NCI-H345 treated with DMSO at 0.1 percent for 48 hours (cell line): ENCODE data around the gene PPDPF.
A peak's percentile ranks its signal among the peaks of the same experiment; 100 is the strongest.

Experiments
- DNase-seq: peaks from one replicate; lab custom pipeline; 2025; ENCODE audit not compliant: unreplicated experiment; lab: John Stamatoyannopoulos, UW

Gene PPDPF

DNA sequence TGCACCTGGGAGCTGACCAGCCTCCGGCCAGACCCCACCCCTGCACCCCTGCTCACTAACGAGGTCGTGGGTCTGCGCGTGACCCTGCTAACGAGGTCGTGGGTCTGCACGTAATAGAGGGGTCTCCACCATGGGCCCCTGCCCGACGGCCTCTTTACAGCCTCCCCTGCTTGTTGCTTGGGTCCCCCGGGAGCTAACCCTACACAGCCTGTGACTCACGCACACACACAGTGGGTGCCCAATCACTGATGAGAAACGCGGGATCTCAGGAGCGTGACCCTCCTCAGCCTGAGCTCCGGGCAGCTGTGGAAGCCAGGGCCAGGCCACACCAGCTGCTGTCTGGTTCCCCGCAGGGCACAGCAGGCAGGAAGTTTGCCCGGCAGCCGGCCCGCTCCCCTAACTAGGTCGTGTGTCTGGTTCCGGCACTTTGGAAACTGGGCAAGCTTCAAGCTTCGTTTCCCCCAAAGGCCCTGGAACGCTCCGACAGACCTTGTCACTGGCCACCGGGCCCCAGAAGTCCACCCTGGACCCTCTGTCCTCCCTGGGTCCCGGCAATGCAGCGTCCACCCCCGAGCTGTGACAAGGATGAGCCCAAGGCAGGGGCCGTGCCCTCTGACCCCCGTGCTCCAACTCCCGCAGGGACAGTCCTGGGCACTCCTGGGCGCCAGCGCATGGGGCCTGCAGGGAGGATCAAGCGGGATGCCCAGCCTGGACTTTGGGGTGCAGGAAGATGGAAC, 15.8 kb downstream of the PPDPF start:
- DNase-seq: peak; percentile 23

DNA sequence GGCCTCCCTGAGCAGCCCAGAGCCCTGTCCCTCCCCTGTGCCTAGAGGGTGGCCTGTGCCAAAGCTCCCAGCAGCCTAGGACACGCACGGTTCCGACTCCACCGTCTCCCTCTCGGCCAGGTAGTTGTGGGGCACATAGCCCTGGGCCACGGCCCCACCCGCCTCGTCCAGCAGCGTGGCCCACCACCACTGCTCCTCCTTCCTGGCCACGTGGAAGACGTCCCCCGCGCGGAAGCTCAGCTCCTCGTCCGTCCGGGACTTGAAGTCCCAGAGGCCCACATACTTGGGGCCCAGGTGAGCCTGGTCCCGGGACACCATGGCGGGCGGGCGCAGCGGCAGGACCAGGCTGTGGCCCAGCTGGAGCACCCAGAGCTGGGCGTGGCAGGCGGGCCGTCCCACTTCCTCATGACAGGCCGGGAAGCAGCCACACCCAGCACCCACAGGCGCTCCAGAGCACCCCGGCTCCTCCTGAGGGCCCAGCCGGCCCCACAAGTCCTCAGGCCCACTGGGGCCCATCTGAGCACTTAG, 16.5 kb downstream of the PPDPF start, which contains the start of gene PTK6:
Gene PTK6 (minus strand): TSS at position 380 of the 528 bp plus-strand sequence. CDS start 62 bp downstream, at position 318.
- no peak for DNase-seq

DNA sequence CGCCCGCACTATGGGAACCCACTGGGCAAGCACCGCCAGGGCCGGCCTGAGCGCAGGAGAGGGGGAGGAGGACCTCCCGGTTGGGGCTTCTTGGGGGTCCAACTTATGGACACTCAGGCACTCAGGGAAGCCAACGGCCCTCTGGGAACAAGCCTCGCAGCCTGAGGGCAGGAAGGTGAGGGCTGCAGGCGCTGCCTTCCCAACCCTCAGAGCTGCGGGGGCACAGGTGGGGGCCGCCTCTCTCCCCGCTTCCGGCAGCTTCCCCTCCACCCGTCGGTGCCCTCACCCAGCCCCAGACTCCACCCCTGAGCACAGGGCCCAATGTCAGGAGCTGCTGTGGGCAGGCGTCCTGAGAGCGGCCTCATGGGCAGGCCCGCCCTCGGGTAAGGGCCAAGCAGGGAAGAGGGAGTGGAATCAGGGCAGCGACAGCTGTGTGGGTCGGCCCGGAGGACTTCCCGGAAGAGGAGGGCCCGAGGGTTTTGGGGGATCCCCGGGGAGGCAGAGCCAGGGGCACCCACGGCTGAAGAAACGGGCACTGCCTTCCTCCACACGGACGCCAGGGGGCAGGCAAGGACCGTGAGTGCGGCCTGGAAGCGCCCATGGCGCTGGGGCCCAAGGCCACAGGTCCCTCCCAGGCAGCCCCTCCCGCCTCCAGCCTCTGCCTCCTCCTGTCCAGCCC, 17.1 kb downstream of the PPDPF start:
- DNase-seq: peak; percentile 67

DNA sequence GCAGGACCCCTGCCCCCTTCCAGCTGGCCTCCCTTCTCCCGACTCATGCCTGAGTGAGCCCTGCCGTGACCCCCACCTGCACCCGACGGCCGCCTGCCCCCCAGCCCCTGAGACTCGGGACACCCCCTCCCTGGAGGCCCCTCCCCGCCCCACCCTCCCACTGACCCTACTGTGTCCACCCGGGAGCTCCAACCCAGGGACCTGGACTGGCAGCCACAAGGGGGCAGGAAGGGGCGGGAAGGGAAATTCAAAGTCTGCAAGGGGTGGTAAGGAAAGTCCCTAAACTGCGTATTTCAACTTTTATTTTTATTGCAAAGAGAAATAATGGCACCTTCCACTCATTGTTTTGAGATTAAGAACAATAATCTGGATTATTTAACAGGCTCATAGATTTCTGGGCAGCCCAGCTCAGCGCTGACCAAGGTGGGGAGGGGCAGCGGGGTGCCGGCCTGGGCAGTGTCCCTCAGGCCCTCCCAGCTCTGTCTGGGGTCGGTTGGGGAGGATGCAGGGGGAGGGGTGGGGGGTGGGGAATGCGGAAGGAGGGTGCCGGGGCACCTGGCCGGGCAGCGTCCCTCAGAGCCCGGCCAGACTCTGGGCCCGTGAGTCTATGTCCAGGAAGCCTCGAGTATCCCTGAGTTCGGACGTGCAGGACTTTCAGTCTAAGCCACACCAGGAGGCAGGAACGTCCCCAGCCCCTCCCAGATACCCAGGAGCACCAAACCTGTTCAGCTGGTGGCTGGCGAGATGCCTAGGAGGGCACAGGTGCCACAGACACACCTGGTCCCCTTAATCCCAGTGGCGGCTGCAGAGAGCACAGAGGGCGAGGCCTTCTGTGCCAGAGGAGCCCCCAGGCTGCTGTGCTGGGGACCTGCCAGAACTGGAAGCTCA, 17.9 kb downstream of the PPDPF start:
- DNase-seq: peak; percentile 93

DNA sequence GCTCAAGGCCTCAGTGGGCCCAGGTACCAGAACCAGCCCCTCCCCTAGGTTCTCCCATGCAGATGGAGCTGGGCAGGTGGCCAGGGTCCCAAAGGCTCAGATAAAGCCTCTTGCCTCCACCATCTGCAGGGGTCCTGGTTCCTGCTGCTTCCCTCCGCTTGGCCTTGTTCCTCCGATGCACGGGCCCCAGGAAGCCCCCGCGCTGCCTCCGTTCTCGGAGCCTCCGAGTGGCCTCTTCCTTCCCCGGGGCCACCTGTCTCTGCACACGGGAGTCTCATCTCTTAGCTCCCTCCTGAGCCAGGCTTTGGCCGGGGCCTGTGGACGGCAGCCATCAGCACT, 18.5 kb downstream of the PPDPF start:
- peak; percentile 80 for DNase-seq

DNA sequence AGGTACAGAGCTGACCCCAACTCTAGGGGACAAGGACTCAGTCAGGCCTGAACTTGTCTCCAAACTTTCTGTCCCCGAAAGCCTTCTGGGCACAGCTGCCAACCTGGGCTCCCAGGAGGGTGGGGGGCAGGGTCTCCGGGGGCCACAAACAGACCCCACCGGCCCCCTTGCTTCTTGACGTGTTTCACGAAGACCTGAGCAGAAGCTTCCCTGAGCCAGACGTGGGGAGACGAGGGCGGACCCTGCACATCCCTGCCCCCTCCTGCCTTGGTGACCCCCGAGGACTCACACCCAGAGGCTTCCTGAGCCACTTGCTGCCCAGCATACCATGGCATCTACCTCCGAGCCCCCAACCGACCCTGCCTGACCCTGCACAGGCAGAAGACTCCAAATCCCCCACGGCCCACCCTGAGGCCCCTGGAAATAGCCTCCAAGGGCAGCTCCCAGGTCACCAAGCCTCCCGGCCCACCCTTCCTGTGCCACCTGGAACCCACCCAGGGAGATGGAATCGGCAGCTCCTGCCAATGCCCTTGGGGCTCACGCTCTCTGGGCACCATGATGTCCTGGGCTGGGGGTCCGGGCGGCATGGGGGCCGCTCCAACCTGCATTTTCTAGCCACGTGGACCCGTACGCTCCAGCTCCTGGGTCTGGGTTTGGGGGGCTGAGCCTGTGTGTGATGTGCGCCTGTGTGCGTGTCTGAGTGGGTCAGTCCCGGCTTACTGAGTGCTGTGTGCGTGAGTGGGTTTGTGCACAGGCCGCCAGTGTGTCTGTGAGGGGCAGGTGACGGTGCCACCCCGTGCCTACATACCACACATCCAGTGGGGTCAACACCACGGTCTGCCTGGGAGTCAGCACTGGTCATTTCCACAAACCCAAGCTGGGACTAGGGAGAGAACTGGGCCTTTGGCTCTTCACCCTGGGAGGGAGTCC, 19.1 kb downstream of the PPDPF start:
- DNase-seq: no peak

DNA sequence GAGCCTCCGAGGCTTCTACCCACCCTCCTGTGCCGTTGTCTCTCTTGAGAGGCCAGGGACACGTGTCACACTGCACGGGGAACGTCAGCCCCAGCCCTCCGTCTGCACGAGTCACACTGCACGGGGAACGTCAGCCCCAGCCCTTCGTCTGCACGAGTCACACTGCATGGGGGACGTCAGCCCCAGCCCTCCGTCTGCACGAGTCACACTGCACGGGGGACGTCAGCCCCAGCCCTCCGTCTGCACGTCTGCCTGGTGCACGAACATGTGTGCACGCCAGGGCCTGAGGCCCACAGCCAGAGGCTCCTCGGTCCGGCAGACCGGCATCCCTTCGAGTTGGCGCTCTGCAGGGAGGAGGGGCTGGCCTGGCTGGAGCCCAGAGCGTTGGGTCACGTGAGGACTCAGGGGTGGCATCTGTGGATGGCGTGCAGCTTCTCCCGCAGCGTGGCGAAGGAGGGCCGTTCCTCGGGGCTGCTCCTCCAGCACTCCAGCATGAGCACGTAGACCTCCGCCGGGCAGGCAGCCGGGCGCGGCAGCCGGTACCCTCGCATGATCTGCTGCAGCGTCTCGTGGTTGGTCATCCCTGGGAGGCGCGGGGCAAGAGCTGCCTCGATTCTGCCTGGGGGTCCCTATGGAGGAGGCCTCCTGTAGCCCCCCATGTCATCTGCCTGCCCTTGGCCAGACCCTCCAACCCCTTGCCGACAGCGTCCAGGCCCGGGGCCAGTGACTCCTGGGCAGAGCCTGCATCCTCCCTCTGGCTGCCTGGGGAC, 20.0 kb downstream of the PPDPF start:
- no peak for DNase-seq

DNA sequence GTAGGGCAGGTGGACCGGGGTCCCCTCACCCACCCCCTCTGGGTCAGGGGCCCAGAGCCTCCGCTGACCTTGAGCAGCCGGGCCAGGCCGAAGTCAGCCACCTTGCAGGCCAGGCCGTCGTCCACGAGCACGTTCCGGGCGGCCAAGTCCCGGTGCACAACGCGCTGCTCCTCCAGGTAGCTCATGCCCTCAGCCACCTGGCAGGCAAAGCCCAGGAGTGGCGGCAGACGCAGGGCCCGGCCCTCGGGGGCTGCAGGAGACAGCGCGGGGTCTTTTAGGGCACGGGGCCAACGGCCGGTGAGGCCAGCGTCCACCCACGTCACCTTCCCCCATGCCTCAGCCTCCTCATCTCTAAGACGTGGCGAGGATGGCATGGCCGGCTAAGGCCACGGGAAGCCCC, 20.8 kb downstream of the PPDPF start:
- no peak for DNase-seq

DNA sequence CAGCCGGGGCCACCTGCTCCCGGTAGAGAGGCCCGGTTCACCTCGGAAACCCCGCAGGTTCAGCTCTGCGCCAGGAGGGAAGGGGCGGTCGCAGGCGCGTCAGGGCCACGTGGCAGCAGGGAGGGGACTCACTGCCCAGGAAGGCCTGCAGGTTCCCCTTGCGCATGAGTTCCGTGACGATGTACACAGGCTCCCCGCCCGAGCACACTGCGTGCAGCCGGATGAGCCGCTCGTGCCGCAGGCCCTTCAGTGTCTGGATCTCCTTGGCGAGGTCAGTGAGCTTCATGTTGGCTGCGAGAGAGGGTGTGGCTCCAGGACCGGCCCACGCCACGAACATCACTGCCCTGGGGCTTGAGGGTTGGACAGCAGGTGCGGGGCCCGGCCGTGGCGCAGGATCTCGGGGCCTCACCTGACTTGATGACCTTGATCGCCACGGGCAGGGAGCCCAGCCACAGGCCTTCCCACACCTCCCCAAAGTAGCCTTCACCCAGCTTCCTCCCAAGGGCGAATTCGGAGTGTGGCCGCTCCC, 21.5 kb downstream of the PPDPF start:
- no peak for DNase-seq

DNA sequence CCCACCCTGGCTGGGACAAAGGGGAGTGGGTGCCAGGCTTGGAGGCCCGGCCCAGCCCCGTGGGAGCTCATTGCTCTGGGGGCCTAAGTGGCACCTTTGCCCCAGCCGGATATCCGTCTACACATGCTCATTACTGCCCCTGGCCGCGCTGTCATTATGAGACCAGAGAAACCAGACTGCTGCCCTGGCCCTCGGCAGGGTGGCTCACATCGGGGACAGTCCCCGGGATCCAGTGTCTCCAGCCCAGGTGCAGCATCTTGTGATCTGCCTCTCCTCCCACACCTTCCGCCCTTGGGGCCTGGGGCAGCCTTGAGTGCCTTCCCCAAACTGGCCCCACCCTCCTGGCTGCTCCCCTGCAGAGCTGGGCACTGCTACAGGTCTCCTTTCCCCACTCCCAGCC, 22.1 kb downstream of the PPDPF start:
- DNase-seq: no peak

DNA sequence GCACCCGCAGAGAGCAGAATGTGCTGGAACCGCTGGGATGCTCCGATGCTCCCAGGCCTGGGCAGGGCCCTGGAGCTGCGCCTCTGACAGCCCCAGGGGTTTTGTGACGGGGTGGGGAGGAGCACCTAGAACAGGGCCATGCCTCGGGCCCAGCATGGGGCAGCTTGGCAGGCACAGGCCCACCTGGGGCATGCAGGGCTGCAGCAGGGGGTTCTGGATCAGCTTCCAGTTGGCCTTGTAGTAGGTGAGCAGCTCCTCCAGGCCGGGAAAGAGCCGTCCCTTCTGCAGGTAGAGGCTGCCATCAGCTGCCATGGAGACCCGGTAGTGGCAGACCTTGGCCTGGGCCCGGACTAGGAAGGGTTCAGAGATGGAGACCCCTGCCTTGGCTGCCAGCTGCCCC, 22.6 kb downstream of the PPDPF start:
- DNase-seq: no peak

DNA sequence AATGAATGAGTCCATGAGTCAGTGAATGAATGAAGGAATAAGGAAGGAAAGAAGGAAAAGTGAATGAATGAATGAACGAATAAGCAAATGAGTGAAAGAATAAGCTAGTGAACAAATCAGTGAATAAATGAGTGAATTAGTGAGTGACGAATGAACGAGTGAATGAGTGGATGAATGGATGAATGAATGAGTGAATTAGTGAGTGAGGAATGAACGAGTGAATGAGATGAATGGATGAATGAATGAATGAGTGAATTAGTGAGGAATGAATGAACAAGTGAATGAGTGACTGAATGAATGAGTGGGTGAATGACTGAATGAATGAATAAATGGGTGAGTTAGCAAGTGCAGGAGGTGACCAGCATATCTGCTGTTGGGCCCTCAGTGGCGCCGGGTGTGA, 23.2 kb downstream of the PPDPF start:
- DNase-seq: no peak

DNA sequence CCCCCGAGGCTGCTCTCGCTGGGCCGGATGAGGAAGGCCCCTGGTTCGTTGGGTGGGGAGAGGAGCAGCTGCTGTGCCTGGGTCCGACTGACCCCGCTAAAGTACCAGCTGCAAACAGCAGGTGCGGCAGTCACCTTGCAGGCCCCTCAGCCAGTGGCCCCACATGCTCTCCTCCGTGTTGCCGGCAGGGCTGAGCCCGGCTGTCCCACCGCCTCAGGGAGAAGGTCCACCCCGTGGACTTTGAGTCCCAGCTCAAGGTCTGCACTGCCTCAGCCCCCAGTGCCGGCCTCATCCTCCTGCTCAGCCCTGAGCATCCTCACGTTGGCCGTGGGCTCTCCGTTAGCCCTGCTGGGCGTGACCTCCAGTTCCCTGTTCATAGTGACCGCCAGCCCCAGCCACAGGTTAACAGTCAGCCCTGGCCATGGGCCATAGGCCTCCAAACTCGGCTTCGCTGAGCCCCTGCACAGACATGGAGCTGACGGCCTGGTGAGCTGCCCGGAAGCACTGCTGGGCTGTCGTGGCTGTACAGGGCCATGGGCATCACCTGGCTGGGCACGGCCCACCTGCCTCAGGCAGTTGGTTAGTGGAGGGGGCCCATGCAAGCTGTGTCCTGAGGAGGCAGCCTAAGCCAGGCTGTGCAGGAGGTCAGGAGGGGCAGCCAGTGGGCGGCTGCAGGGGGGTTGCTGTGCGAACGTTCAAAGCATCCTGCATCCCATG, 23.8 kb downstream of the PPDPF start:
- no peak for DNase-seq

DNA sequence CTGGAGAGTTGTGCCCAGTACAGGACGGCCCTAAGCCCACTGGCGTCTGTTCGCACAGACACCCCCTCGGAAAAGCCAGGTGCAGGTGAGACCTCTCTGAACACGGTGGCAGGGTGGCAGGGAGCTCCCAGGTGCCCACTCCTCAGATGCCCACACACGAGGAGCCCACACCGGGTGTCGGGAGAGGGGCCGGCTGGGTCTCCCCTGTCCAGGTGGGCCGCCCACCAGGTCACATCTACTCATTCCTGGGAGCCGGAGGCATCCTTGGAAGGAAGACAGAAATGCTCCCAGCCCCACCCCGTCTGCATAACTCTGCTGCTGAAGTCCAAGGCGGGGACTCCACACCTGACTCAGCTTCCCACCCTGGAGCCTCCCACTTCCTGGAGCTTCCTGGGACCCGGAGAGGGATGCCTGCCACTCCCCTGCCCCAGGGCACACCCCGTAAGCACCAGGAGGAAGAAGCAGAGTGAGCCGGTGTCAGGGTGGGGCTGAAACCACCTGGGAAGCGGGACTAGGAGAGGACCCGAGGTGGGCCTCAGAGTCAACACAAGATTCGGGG, 24.5 kb downstream of the PPDPF start:
- no peak for DNase-seq

DNA sequence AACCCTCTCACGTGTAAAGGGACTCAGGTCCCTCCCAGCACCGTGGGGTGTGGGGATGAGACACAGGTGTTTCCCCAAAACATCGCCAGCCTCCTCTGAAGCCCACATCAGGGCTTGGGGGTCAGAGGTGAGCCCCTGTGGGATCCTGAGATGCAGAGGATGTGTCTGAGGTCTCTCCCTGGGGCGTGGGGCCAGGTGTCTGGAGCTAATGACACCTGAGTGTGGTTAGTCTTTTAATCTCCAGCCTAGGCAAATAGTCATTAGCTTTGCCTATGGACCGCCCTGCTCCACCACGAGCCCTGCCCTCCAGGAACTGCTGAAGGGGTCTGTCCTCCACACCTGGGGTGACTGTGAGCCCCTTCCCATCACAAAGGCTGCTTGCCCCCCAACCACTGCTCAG, 25.2 kb downstream of the PPDPF start:
- no peak for DNase-seq

DNA sequence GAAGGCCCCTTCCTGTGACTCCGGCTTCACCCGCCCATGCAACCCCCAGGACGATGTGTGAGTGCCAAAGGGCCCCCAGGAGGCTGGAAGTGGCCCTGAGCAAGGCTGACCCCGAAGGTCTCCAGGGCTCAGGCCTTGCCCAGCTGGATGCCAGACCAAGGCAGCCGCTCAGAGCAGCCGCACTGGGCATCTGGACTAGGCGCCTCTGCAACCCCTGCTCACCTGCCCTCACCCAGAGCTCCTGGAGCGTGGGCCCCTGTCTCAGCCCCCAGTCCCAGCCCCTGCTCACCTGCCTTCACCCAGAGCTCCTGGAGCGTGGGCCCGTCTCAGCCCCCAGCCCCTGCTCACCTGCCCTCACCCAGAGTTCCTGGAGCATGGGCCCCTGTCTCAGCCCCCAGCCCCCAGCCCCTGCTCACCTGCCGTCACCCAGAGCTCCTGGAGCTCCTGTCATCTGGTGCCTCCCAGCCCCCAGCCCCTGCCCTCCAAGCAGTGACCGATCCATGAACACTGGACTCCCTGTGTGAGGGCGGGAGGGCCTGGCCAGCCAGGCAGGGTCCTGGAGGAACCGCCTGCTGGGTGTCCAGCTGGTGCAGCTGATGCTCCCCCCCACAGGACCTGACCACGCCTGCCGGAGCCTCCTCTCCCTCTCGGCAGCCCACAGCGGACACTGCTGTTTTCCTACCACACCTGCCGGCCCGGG, 25.8 kb downstream of the PPDPF start:
- DNase-seq: no peak

DNA sequence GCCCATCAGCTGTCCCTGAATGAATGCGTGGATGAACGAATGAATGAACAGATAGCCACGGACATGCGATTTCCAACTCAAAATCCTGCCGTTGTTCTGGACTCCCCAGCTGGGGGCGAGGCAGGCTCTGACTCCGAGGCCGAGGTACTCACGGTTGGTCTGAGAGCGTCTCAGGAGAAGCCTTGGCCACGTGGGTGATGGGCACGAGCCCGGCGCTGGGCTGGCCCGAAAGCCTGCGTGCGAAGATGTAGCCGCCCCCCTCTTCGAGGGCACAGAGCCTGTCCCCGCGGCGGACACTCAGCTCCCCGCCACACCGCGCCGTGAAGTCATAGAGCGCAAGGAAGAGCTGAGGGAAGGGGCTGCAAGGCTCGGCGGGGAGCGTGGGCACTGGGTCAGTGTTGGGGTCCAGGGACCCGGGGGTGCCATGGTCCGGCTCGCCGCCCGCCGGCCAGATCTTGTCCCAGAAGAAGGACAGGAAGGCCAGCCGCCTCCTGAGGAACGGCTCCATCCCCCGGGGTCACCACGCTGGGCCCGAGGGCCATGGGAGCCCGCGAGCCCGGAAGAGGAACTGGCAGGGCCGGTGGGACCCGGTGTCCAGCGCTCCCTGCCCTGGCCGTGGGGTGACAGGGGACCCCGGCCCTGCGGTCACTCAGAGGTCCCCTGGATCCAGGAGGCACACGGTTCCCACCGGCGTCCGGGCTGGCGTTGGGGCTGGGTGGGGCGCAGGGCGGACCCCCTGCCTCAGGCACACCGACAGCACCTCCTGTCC, 26.6 kb downstream of the PPDPF start:
- no peak for DNase-seq
